IMR-90 (cell line): ENCODE data around the gene PRKG2. TPM values are rescaled to one million over a fixed set of nuclear protein-coding genes. Genes with fewer than 3 reads are reported as not detected.

Experiments used
- ATAC-seq: fragments of 200-7000 bp; cut with Tn5 transposase; 2 replicates; pipeline ENCODE4 v1.9.1; 2020; ENCODE audit warnings: low read depth, mild to moderate bottlenecking, moderate library complexity
- BruUV-seq: library from RNA; stranded (reverse); fragments of 400-500 nt; replicated peaks from 2 replicates; lab custom pipeline; 2021; lab: Mats Ljungman, UMichigan
- CTCF ChIA-PET: fragments of 300-600 bp; formaldehyde crosslinking; extraction: SDS; loops from one replicate; lab custom pipeline; 2021; ENCODE audit warnings: antibody characterized with exemption; lab: Yijun Ruan, JAX
- POLR2A ChIA-PET: fragments of 300-600 bp; sonication (Branson Sonifier 250); formaldehyde crosslinking; loops from one replicate; lab custom pipeline; 2022; ENCODE audit warnings: antibody characterized with exemption; ENCODE audit not compliant: unreplicated experiment; lab: Charles Lee
- DNase-seq: peaks from one replicate; pipeline ENCODE4 v3.0.0; 2013
- H2AFZ ChIP-seq: replicated peaks from 2 replicates; pipeline ENCODE3; 2013; ENCODE audit warnings: low read length, mild to moderate bottlenecking; ENCODE audit not compliant: poor library complexity
- H2AK5ac ChIP-seq: 2 replicates; pipeline ENCODE4 v1.6.1; 2013; ENCODE audit warnings: low read depth, low read length, inconsistent platforms
- H2AK9ac ChIP-seq: replicated peaks from 2 replicates; pipeline ENCODE3; 2013; ENCODE audit warnings: mild to moderate bottlenecking, low read depth, low read length, moderate library complexity; ENCODE audit not compliant: poor library complexity
- H2BK120ac ChIP-seq: 2 replicates; pipeline ENCODE4 v1.6.1; 2013; ENCODE audit warnings: low read depth, low read length, inconsistent platforms
- H2BK15ac ChIP-seq: 3 replicates; pipeline ENCODE4 v1.6.1; 2013; ENCODE audit warnings: low read depth, low read length, inconsistent platforms
- H2BK20ac ChIP-seq: 2 replicates; pipeline ENCODE4 v1.6.1; 2013; ENCODE audit warnings: low read depth, mild to moderate bottlenecking, inconsistent platforms, low read length, moderate library complexity
- H2BK5ac ChIP-seq: 2 replicates; pipeline ENCODE4 v1.6.1; 2013; ENCODE audit warnings: mild to moderate bottlenecking, low read depth, low read length, inconsistent platforms; ENCODE audit not compliant: poor library complexity, severe bottlenecking
- H3K14ac ChIP-seq: replicated peaks from 2 replicates; pipeline ENCODE4 v1.6.1; 2013; ENCODE audit warnings: low read depth, low read length, inconsistent platforms
- H3K18ac ChIP-seq: 2 replicates; pipeline ENCODE4 v1.6.1; 2013; ENCODE audit warnings: low read depth, low read length, control low read depth
- H3K23ac ChIP-seq: 2 replicates; pipeline ENCODE4 v1.6.1; 2013; ENCODE audit warnings: low read depth, low read length, inconsistent platforms
- H3K27ac ChIP-seq: 2 replicates; pipeline ENCODE4 v1.5.1; 2013; ENCODE audit warnings: mild to moderate bottlenecking, control low read depth, low read length; ENCODE audit not compliant: insufficient read depth
- H3K27me3 ChIP-seq: 2 replicates; pipeline ENCODE4 v1.6.1; 2013; ENCODE audit warnings: low read length; ENCODE audit not compliant: control insufficient read depth, insufficient read depth
- H3K36me3 ChIP-seq: 2 replicates; pipeline ENCODE4 v1.6.1; 2013; ENCODE audit warnings: low read length, mixed read lengths; ENCODE audit not compliant: control insufficient read depth, insufficient read depth
- H3K4ac ChIP-seq: 2 replicates; pipeline ENCODE4 v1.6.1; 2013; ENCODE audit warnings: low read depth, low read length, inconsistent platforms
- H3K4me1 ChIP-seq: 2 replicates; pipeline ENCODE4 v1.6.1; 2013; ENCODE audit warnings: low read length, mixed read lengths; ENCODE audit not compliant: control insufficient read depth, insufficient read depth
- H3K4me2 ChIP-seq: 2 replicates; pipeline ENCODE4 v1.6.1; 2013; ENCODE audit warnings: low read depth, mild to moderate bottlenecking, control low read depth, low read length, moderate library complexity
- H3K4me3 ChIP-seq: 2 replicates; pipeline ENCODE4 v1.5.1; 2013; ENCODE audit warnings: low read depth, mild to moderate bottlenecking, control low read depth, low read length, moderate library complexity; ENCODE audit not compliant: insufficient read depth
- H3K56ac ChIP-seq: 2 replicates; pipeline ENCODE4 v1.6.1; 2013; ENCODE audit warnings: low read length, inconsistent platforms; ENCODE audit not compliant: insufficient read depth; ENCODE audit errors: extremely low read depth
- H3K79me1 ChIP-seq, 2 experiments: 2 replicates each; pipeline ENCODE4 v1.6.1; 2013; ENCODE audit warnings: low read length in 2 of 2, inconsistent platforms in 1 of 2, low read depth in 1 of 2
- H3K9ac ChIP-seq: 2 replicates; pipeline ENCODE4 v1.6.1; 2013; ENCODE audit warnings: low read depth, low read length, control low read depth
- H3K9me1 ChIP-seq: 2 replicates; pipeline ENCODE4 v1.6.1; 2013; ENCODE audit warnings: low read length, inconsistent platforms; ENCODE audit not compliant: insufficient read depth
- H3K9me3 ChIP-seq: 2 replicates; pipeline ENCODE4 v1.6.1; 2013; ENCODE audit warnings: low read length; ENCODE audit not compliant: control insufficient read depth, insufficient read depth
- H4K20me1 ChIP-seq: 2 replicates; pipeline ENCODE4 v1.6.1; 2013; ENCODE audit warnings: low read length, inconsistent platforms; ENCODE audit not compliant: insufficient read depth
- H4K5ac ChIP-seq: 2 replicates; pipeline ENCODE4 v1.6.1; 2013; ENCODE audit warnings: mild to moderate bottlenecking, low read depth, low read length, control low read depth
- H4K8ac ChIP-seq, 2 experiments: 2 replicates each; pipeline ENCODE4 v1.6.1; 2013; ENCODE audit warnings: low read depth in 2 of 2, low read length in 2 of 2, control low read depth in 1 of 2, inconsistent platforms in 1 of 2
- H4K91ac ChIP-seq: 2 replicates; pipeline ENCODE4 v1.6.1; 2013; ENCODE audit warnings: low read depth, low read length, inconsistent platforms; ENCODE audit not compliant: insufficient read depth
- CEBPB ChIP-seq: IDR thresholded peaks from 2 replicates; pipeline ENCODE4 v1.6.1; 2012; ENCODE audit warnings: low read depth, low read length, improper control_type of control experiment
- FOS ChIP-seq: fragments of 150-350 bp; IDR thresholded peaks from 2 replicates; pipeline ENCODE4 v1.6.1; 2016; ENCODE audit warnings: low read depth, low read length
- MAFK ChIP-seq: IDR thresholded peaks from 2 replicates; pipeline ENCODE4 v1.6.1; 2012; ENCODE audit warnings: low read depth, low read length, improper control_type of control experiment
- NFE2L2 ChIP-seq: fragments of 150-350 bp; IDR thresholded peaks from 2 replicates; pipeline ENCODE4 v1.6.1; 2016; ENCODE audit warnings: low read depth, mild to moderate bottlenecking, low read length
- POLR2A ChIP-seq: IDR thresholded peaks from 2 replicates; pipeline ENCODE4 v1.6.1; 2012; ENCODE audit warnings: mild to moderate bottlenecking, low read depth, low read length
- RAD21 ChIP-seq: IDR thresholded peaks from 2 replicates; pipeline ENCODE4 v1.6.1; 2012; ENCODE audit warnings: low read length, improper control_type of control experiment
- RFX5 ChIP-seq: IDR thresholded peaks from 2 replicates; pipeline ENCODE4 v1.8.0; 2012; ENCODE audit warnings: low read depth, mild to moderate bottlenecking, low read length, moderate library complexity
- WGBS, 2 experiments: methylation state at CpG; one replicate each; pipeline versions ENCODE4 v1.1.5 to v1.1.7; 2013; ENCODE audit warnings: missing lambda C conversion rate in 2 of 2; ENCODE audit not compliant: insufficient read length in 1 of 2; ENCODE audit errors: extremely low coverage in 2 of 2; 5-methylcytosine and 5-hydroxymethylcytosine counted together
- dilution Hi-C: fragments of 300-500 bp; cut with HindIII; formaldehyde crosslinking; loops from one replicate; pipeline ENCODE4 v1.14.3; 2018; ENCODE audit warnings: low sequenced_read_pairs; ENCODE audit not compliant: unreplicated experiment
- in situ Hi-C: fragments of 300-500 bp; cut with MboI; formaldehyde crosslinking; loops from 3 replicates; pipeline ENCODE4 v1.14.3; 2019; ENCODE audit warnings: low sequenced_read_pairs, inconsistent platforms, mixed read lengths
- intact Hi-C: fragments of 100-400 bp; cut with micrococcal nuclease; formaldehyde crosslinking; loops from 2 replicates; pipeline ENCODE4 v1.10.0; 2022
- polyA plus RNA-seq, 3 experiments: library from polyadenylated mRNA; depleted of rRNA; stranded (reverse); fragments of >200 nt; gene quantifications; 2 replicates each; pipeline ENCODE4 v1.2.3, GENCODE V29; 2012; ENCODE audit warnings: low replicate concordance in 1 of 3
- total RNA-seq: library from RNA; depleted of rRNA; stranded (reverse); fragments of >200 nt; gene quantifications from 2 replicates; pipeline ENCODE4 v1.2.3, GENCODE V29; 2012

Gene PRKG2
- total and polyA plus RNA-seq, 2 of the 4 experiments (the other 2 are of a cell fraction) = 0.44 to 2.0 TPM

- Histone ChIP-seq H2BK20ac (no peak overlapping the region), H3K36me3 (peaks cover 2% of the 10 kb centered on the region; the same call in 1 of the 2 replicates), H4K91ac (no peak overlapping the region), H3K27me3 (no peaks in the 10 kb centered on the region), H3K9ac (no peak overlapping the region), H3K18ac (no peak overlapping the region), H2BK5ac (no peak overlapping the region), H4K8ac (no peak overlapping the region), H3K4me2 (no peak overlapping the region), H3K27ac (no peak overlapping the region), H3K9me3 (no peaks in the 10 kb centered on the region), H3K4ac (no peak overlapping the region), H3K14ac (no peak overlapping the region), H3K79me1 (no peaks in the 10 kb centered on the region), H3K56ac (no peak overlapping the region), H3K23ac (no peak overlapping the region), H4K5ac (no peak overlapping the region), H2BK15ac (no peak overlapping the region), H3K9me1 (no peaks in the 10 kb centered on the region), H2AK9ac (no peak overlapping the region), H2AK5ac (no peak overlapping the region), H2BK120ac (no peak overlapping the region), H3K4me3 (no peak overlapping the region), H2AFZ (no peak overlapping the region), H3K4me1 (no peaks in the 10 kb centered on the region), H4K20me1 (no peaks in the 10 kb centered on the region)
- BruUV-seq = no TSS peak
- TF ChIP-seq RAD21 (no peak), NFE2L2 (no peak), POLR2A (no peak), MAFK (no peak), FOS (no peak), RFX5 (no peak), CEBPB (no peak)
- DNase-seq = no peak
- in situ Hi-C loops (no loop called here), dilution Hi-C loops (no loop called here), intact Hi-C loops (no loop called here)
- ChIA-PET POLR2A (no interaction called here), CTCF (no interaction called here)
- ATAC-seq = no peak
- WGBS, 2 experiments = no CpG with 5 or more reads among the region's 1 CpG
These were observed 61.9 kb downstream of the PRKG2 start for GRCh38 chr4:81152839-81153713.
